AG20443 (cell line): Measurements from ENCODE around the gene KRT6C.
A peak's percentile ranks its signal among the peaks of the same experiment; 100 is the strongest.
"Not testable (repeated sequence)": the region's sequence is repeated elsewhere in the genome, so short reads cannot be mapped to it uniquely, and the experiment has no call there.

ENCODE experiments used
- DNase-seq: peaks from one replicate; pipeline ENCODE4 v3.0.0; 2012; ENCODE audit warnings: low spot score, mixed read lengths

KRT6C gene

GRCh38 chr12:52499806-52500560 is 26.4 kb upstream of the KRT6C start:
- DNase-seq, result no peak

GRCh38 chr12:52498946-52499345 is 25.3 kb upstream of the KRT6C start:
- DNase-seq, result no peak

- DNase-seq, result no peak
These were observed 24.4 kb upstream of the KRT6C start for GRCh38 chr12:52497975-52498374.

- peak; percentile 84 for DNase-seq
These were observed 23.0 kb upstream of the KRT6C start for GRCh38 chr12:52496590-52497071.

GRCh38 chr12:52496054-52496453 is 22.4 kb upstream of the KRT6C start:
- no peak for DNase-seq

GRCh38 chr12:52495389-52495788 is 21.8 kb upstream of the KRT6C start:
- DNase-seq, result peak; percentile 27

- peak; percentile 78 for DNase-seq
These were observed 20.9 kb upstream of the KRT6C start for GRCh38 chr12:52494518-52494917.

- no peak for DNase-seq
These were observed 20.5 kb upstream of the KRT6C start for GRCh38 chr12:52494100-52494499.

GRCh38 chr12:52493172-52493571 is 19.6 kb upstream of the KRT6C start, which contains the start of gene KRT6A:
Gene KRT6A (minus strand): TSS chr12:52493257. CDS start chr12:52493188, 69 bp downstream.
- DNase-seq, result no peak

GRCh38 chr12:52492405-52492804 is 18.8 kb upstream of the KRT6C start:
- not testable (repeated sequence) for DNase-seq

GRCh38 chr12:52491495-52491894 is 17.9 kb upstream of the KRT6C start:
- DNase-seq, result not testable (repeated sequence)

- DNase-seq, result no peak
These were observed 15.1 kb upstream of the KRT6C start for GRCh38 chr12:52488736-52489135.

GRCh38 chr12:52487744-52488443 is 14.3 kb upstream of the KRT6C start:
- DNase-seq, result not testable (repeated sequence)

GRCh38 chr12:52487211-52487610 is 13.6 kb upstream of the KRT6C start:
- DNase-seq, result no peak

GRCh38 chr12:52486166-52487105 is 12.8 kb upstream of the KRT6C start:
- no peak for DNase-seq

- no peak for DNase-seq
These were observed 6.5 kb upstream of the KRT6C start for GRCh38 chr12:52480073-52480472.

- no peak for DNase-seq
These were observed 4.0 kb upstream of the KRT6C start for GRCh38 chr12:52477651-52478050.

GRCh38 chr12:52474212-52474611 is 607 bp upstream of the KRT6C start:
- DNase-seq, result no peak

- DNase-seq, result no peak
These were observed 3.8 kb downstream of the KRT6C start for GRCh38 chr12:52469853-52470252.

GRCh38 chr12:52464897-52465296 is 8.7 kb downstream of the KRT6C start:
- no peak for DNase-seq

- DNase-seq, result no peak
These were observed 11.9 kb downstream of the KRT6C start for GRCh38 chr12:52461693-52462092.

- DNase-seq, result no peak
These were observed 14.7 kb downstream of the KRT6C start for GRCh38 chr12:52458861-52459260.
